ENCODE results near the gene COPE. TPM values are rescaled to one million over a fixed set of nuclear protein-coding genes. Genes with fewer than 3 reads are reported as not detected.

Gene COPE
- total and polyA plus RNA-seq, 2 of the 4 experiments (the other 2 are of a cell fraction), result 347 to 461 TPM

- no peak for TF ChIP-seq BHLHE40 (IDR thresholded peaks at IDR 0.05; ENCODE audit: low read depth, low read length)
Measured at GRCh38 chr19:18928018-18928805, 9.0 kb upstream of the COPE start (continued).

DNA sequence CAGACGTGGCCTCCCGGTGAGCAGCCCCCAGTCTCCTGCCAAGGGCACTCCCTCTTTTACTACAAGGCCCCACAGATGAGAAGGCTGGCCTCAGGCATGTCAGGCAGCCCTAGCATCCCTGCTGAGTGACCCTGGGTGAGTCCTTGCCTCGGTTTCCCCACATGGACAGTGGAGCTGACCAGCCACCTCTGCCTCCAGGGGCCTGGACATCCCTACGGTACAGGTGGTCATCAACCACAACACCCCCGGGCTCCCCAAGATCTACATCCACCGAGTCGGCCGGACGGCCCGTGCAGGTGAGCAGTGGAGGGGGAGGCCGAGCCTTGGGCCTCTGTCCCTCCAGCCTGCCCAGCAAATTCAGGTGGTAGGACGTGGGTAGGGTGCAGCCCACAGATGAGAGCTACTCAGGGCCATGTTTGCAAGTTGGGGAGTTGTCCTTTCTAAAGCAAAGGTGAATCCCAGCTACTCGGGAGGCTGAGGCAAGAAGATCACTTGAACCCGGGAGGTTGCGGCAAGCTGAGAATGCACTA is 5.6 kb upstream of the COPE start:
- ATAC-seq (ENCODE audit: low read depth) (no peak), DNase-seq (no peak)
- no peaks in the 10 kb centered on the region for H3K27me3 ChIP-seq (ENCODE audit: control insufficient read depth, insufficient read depth, low read length)
- intact Hi-C loops (cut with micrococcal nuclease) (no loop called here), in situ Hi-C loops (cut with MboI; ENCODE audit: low sequenced_read_pairs) (no loop called here), dilution Hi-C loops (cut with HindIII; ENCODE audit: low sequenced_read_pairs, unreplicated experiment) (no loop called here)
- H2BK20ac ChIP-seq (ENCODE audit: low read depth, low read length), result no peak overlapping the region
- H2BK15ac ChIP-seq (ENCODE audit: low read depth, low read length), result no peak overlapping the region
- H2AFZ ChIP-seq (replicated peaks; ENCODE audit: low read length, poor library complexity), result no peak overlapping the region
- no peak overlapping the region for H3K18ac ChIP-seq (ENCODE audit: low read depth, low read length)
- no peak overlapping the region for H3K9ac ChIP-seq (ENCODE audit: low read depth, low read length)
- no peak overlapping the region for H3K4ac ChIP-seq (ENCODE audit: low read depth, low read length)
- H3K79me1 ChIP-seq (ENCODE audit: low read depth in 1 of 2, low read length in 2 of 2), result peaks cover 18 to 38% of the 10 kb centered on the region in 2 experiments
- H3K14ac ChIP-seq (replicated peaks; ENCODE audit: low read depth, low read length), result no peak overlapping the region
- no peak overlapping the region for H3K23ac ChIP-seq (ENCODE audit: low read depth, low read length)
- H3K9me1 ChIP-seq (ENCODE audit: insufficient read depth, low read length), result peaks cover 7% of the 10 kb centered on the region
- no peak overlapping the region for H3K27ac ChIP-seq (ENCODE audit: insufficient read depth, low read length)
- no peak overlapping the region for H2BK120ac ChIP-seq (ENCODE audit: low read depth, low read length)
- no peak overlapping the region for H4K91ac ChIP-seq (ENCODE audit: insufficient read depth, low read depth, low read length)
- H4K20me1 ChIP-seq (ENCODE audit: insufficient read depth, low read length), result peaks cover 32% of the 10 kb centered on the region
- BruUV-seq (replicated peaks), result no TSS peak
- no peak overlapping the region for H2AK9ac ChIP-seq (replicated peaks; ENCODE audit: low read depth, low read length, poor library complexity)
- no peak overlapping the region for H3K4me3 ChIP-seq (ENCODE audit: insufficient read depth, low read depth, low read length)
- H2BK5ac ChIP-seq (ENCODE audit: low read depth, low read length, poor library complexity, severe bottlenecking), result no peak overlapping the region
- ChIA-PET CTCF (no interaction called here), POLR2A (ENCODE audit: unreplicated experiment) (no interaction called here)
- H3K36me3 ChIP-seq (ENCODE audit: control insufficient read depth, insufficient read depth, low read length), result peaks cover 62% of the 10 kb centered on the region
- H3K56ac ChIP-seq (ENCODE audit: extremely low read depth, insufficient read depth, low read length), result no peak overlapping the region
- WGBS, 2 experiments (ENCODE audit: extremely low coverage in 2 of 2, insufficient read length in 1 of 2), result 100% methylated on average over 1 of the region's 15 CpGs; no CpG with 5 or more reads in 1 of the 2 experiments
- H3K4me2 ChIP-seq (ENCODE audit: low read depth, low read length), result no peak overlapping the region
- no peak overlapping the region for H4K8ac ChIP-seq (ENCODE audit: low read depth in 2 of 2, low read length in 2 of 2)
- H2AK5ac ChIP-seq (ENCODE audit: low read depth, low read length), result no peak overlapping the region
- H3K4me1 ChIP-seq (ENCODE audit: control insufficient read depth, insufficient read depth, low read length), result peaks cover 5% of the 10 kb centered on the region
- no peaks in the 10 kb centered on the region for H3K9me3 ChIP-seq (ENCODE audit: control insufficient read depth, insufficient read depth, low read length)
- no peak overlapping the region for H4K5ac ChIP-seq (ENCODE audit: low read depth, low read length)
- TF ChIP-seq POLR2A (IDR thresholded peaks at IDR 0.05; ENCODE audit: low read depth, low read length), result no peak
- no peak for TF ChIP-seq SMC3 (IDR thresholded peaks at IDR 0.05; ENCODE audit: low read depth, low read length)
- TF ChIP-seq MXI1 (IDR thresholded peaks at IDR 0.05; ENCODE audit: borderline replicate concordance, low read depth, low read length), result no peak
- TF ChIP-seq FOS (IDR thresholded peaks at IDR 0.05; ENCODE audit: low read depth, low read length), result no peak
- no peak for TF ChIP-seq RAD21 (IDR thresholded peaks at IDR 0.05; ENCODE audit: low read length)
- TF ChIP-seq NFE2L2 (IDR thresholded peaks at IDR 0.05; ENCODE audit: low read depth, low read length), result no peak
- TF ChIP-seq CHD1 (IDR thresholded peaks at IDR 0.05; ENCODE audit: low read depth, low read length), result no peak
- TF ChIP-seq USF2 (IDR thresholded peaks at IDR 0.05; ENCODE audit: low read depth, low read length), result no peak
- no peak for TF ChIP-seq MAZ (IDR thresholded peaks at IDR 0.05; ENCODE audit: borderline replicate concordance, low read depth, low read length)
- TF ChIP-seq RCOR1 (IDR thresholded peaks at IDR 0.05; ENCODE audit: insufficient replicate concordance, low read length), result no peak
- no peak for TF ChIP-seq RFX5 (IDR thresholded peaks at IDR 0.05; ENCODE audit: low read depth, low read length)
- no peak for TF ChIP-seq CEBPB (IDR thresholded peaks at IDR 0.05; ENCODE audit: low read depth, low read length)
- TF ChIP-seq CTCF (conservative IDR thresholded peaks at IDR 0.05; ENCODE audit: low read depth, low read length), result no peak
- no peak for TF ChIP-seq BHLHE40 (IDR thresholded peaks at IDR 0.05; ENCODE audit: low read depth, low read length)
